Stimulated activated CD8-positive, alpha-beta memory T cell treated with anti-CD3 and anti-CD28 coated beads, Interleukin-7, amount 100 ng/mL, for 48 hours (primary cell): ENCODE measurements around the gene AKAP1.

Source experiments
- DNase-seq, 2 donors: peaks; one replicate each; pipeline ENCODE4 v3.0.0-alpha.2; 2020; ENCODE audit warnings: low read depth in 1 of 2; ENCODE audit errors: extremely low read depth in 1 of 2

Gene AKAP1

DNA sequence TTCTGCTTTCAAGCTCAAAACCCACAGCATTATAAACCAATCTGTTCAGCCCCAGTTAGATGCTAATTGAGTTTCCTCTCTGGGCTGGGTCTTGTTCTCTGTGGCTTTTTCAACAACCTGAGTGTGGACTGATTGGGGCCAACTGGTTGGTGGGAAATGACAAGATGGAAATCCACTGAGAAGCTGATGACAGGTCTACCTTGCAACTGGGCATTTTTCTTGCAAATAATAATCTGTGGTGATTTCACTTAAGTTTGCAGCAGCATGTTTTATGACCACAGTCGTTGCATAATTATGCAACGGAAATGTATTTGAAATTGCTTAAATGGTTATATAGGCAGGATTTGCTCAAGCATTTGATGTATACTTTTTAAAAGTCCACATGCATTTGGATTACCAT, 69.9 kb downstream of the AKAP1 start:
- DNase-seq: no peak

DNA sequence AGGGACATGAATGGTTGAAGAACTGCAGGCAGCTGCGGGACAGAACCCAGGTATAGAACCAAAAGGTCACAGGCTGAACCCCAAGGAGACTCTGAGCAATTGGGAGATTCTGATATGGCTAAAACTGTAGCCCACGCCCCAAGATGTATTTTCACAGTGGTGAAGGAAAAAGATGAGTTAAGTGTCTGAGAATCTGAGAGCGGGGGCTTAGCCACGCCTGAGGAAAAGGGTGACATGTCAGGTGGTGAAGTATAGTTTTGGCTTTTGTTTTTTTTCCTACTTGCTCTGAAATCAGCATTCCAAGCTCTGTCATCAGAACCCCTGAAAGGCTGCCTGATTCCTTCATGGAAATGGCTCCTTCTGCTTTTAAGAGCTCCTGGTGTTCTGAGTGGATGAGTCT, 73.3 kb downstream of the AKAP1 start:
- DNase-seq: no peak

DNA sequence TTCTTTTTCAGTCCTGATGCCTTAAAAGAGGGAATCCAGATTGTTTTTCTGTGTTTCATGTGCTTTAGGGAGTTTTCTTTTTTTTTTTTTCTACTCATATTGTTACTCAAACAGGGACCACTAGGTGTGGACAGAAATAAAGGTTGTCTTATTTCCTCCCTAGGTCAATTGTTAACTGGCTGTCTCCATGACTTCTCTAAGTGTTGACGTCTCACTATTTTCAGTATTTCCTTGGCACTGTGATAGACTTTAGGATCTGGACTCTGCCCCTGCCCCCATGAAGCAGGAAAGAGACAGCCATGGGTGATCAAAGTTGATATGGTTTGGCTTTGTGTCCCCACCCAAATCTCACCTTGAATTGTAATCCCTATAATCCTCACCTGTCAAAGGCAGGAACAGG, 73.7 kb downstream of the AKAP1 start:
- no peak for DNase-seq

DNA sequence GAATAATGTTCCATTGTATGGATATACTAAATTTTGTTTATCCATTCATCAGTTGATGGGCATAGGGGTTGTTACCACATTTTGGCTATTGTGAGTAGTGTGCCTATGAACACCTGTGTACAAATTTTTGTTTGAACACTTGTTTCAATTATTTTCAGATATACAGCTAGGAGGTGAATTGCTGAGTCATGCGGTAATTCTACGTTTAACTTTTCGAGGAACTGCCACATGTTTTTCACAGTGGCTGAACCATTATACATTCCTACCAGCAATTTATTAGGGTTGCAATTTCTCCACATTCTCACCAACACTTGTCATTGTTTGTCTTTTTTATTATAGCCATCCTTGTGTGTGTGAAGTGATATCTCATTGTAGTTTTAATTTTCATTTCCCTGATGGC, 75.6 kb downstream of the AKAP1 start:
- DNase-seq: no peak

DNA sequence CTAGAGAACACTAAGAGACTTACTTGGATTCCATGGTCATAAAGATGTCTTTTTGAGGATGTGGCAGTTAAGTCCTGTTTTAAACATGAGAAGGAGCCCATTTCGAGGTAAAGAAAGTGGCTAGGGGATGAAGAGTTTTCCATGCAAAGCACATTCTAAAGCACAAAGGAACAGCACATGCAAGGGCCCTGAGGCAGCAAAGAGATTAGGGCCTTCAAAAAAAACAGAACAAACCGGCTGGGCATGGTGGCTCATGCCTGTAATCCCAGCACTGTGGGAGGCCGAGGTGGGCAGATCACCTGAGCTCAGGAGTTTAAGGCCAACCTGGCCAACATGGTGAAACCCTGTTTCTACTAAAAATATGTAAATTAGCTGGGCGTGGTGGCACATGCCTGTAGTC, 79.8 kb downstream of the AKAP1 start:
- no peak for DNase-seq

DNA sequence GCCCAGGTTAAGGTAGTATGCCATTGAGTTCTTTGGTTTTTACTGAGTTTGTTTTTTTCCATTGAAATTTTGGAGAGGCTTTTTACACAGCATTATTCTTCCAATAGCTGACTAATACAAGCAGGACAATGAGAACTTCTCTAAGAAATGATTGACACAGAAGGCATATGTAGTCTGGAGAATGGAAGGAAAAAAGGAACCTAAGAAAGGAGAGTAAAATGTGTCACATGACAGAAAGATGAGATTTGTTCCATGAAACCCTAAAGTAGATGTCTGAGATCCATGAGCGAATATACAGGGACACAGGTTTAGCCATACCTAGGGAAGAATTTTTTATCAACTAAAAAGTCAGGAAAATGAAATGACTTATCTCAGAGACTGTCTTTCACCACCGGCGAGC, 80.7 kb downstream of the AKAP1 start:
- no peak for DNase-seq

DNA sequence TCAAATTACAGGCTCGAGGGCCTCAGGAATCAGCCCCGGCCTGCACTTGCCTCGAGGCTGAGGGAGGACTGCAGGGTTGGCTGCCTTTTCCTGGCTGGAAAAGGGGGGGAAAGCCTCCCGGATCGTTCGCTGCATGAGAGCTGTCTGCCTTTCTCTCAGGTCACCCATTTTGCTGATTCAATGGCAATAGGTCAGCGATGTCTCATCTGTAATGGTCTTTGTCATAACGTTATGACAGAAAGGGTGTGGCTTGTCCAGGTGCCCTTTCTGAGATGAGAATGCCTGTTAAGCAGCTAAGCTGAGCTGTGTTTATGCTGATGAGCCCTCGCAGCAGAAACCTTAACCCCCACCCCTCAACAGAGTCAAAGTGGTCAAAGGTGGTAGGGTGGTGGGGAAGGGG, 81.8 kb downstream of the AKAP1 start:
- no peak for DNase-seq

DNA sequence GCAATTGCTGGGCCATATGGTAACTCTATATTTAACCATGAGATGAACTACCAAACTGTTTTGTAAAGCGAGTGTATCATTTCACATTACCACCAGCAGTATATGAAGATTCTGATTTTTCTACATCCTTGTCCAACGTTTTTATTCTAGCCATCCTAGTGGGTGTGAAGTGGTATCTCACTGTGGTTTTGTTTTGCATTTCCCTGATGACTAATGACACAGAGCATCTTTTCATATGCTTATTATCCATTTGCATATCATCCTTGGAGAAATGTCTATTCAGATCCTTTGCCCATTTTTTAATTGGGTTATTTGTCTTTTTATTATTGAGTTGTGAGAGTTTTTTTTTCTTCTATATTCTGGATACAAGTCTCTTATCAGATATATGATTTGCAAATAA, 83.6 kb downstream of the AKAP1 start:
- no peak for DNase-seq

DNA sequence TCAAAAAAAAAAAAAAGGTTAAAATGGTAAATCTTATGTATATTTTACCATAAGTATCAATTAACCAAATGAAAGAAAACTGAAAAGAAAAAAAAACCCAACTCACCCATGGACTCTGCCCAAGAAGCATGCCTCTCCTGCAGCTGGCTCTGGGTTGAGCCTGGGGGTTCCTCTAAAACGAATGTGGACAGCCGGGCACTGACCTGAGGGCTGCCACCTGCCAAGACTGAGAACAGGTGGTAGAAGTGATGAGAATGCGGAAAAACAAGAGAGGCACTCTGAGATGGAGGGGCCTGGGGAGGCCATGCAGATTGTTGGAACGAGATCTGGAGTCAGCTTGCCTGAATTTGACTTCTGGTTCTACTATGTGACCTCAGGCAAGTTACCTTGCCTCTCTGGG, 85.8 kb downstream of the AKAP1 start:
- DNase-seq: no peak
